ENCODE measurements around the gene CNN3. TPM values are rescaled to one million over a fixed set of nuclear protein-coding genes. Genes with fewer than 3 reads are reported as not detected.

The CNN3 gene
- total RNA-seq, 4 donors from 2014 or later: 89.9 to 116 (median 96.2) TPM

DNA sequence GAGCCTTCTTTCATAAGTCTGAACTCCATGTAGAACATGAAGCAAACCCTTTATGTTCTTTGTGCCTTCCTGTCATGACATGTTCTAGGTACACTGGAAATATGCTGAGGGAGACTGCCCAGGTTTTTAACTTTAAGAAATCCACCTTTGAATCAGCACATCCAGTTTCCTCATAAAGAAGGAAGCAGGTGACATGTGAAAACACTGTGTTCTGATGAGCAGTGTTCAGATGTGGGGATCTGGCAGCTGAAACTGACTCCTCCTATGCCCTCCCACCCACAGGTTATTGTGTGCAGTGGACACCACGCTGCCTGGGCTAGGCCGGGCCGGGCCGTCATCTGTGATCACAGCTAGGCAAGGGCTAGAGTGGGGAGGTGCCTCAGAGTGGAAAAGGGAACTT, 51.1 kb downstream of the CNN3 start:
- peaks cover 0 to 15% (median 0%) of the 10 kb centered on the region in 3 donors for H3K36me3 ChIP-seq
- no peak for TF ChIP-seq POLR2A (IDR thresholded peaks at IDR 0.05)

DNA sequence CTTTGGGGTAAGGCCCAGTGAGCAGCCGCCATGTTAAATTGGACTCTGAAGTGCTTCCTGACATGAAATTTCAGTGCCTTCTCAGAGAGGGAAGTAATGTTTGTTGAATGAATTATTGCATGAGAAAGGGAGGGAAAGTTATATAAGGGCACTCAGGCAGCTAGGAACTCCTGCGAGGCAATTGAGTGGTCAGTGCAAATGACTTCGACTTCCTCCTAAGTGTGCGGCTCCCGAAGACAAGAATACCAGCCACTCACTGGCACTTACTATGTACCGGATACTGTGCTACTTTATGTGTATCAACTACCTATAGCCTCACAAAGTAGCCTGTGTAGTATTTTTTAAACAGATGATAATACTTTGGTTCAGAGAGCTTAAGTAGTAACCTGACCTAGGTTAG, 52.5 kb downstream of the CNN3 start:
- DNase-seq: no peak
- TF ChIP-seq POLR2A (IDR thresholded peaks at IDR 0.05): no peak
- TF ChIP-seq, protein P1, sequence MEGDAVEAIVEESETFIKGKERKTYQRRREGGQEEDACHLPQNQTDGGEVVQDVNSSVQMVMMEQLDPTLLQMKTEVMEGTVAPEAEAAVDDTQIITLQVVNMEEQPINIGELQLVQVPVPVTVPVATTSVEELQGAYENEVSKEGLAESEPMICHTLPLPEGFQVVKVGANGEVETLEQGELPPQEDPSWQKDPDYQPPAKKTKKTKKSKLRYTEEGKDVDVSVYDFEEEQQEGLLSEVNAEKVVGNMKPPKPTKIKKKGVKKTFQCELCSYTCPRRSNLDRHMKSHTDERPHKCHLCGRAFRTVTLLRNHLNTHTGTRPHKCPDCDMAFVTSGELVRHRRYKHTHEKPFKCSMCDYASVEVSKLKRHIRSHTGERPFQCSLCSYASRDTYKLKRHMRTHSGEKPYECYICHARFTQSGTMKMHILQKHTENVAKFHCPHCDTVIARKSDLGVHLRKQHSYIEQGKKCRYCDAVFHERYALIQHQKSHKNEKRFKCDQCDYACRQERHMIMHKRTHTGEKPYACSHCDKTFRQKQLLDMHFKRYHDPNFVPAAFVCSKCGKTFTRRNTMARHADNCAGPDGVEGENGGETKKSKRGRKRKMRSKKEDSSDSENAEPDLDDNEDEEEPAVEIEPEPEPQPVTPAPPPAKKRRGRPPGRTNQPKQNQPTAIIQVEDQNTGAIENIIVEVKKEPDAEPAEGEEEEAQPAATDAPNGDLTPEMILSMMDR (IDR thresholded peaks at IDR 0.05): no peak
- no peak overlapping the region for H3K4me3 ChIP-seq
- H3K27ac ChIP-seq: peak overlapping the region in 1 of 4 donors; percentile 51
- H3K9me3 ChIP-seq: peaks cover 0 to 3% (median 0%) of the 10 kb centered on the region in 4 donors
- peaks cover 0 to 15% (median 0%) of the 10 kb centered on the region in 3 donors for H3K36me3 ChIP-seq
- no peaks in the 10 kb centered on the region for H3K4me1 ChIP-seq
- no peaks in the 10 kb centered on the region for H3K27me3 ChIP-seq

More for the DNA sequence above, 51.1 kb downstream of the CNN3 start:
- no peak overlapping the region for H3K27ac ChIP-seq
- no peak overlapping the region for H3K4me3 ChIP-seq
- H3K9me3 ChIP-seq: peaks cover 0 to 3% (median 0%) of the 10 kb centered on the region in 4 donors
- no peaks in the 10 kb centered on the region for H3K27me3 ChIP-seq
- H3K4me1 ChIP-seq: no peaks in the 10 kb centered on the region
- no peak for DNase-seq

DNA sequence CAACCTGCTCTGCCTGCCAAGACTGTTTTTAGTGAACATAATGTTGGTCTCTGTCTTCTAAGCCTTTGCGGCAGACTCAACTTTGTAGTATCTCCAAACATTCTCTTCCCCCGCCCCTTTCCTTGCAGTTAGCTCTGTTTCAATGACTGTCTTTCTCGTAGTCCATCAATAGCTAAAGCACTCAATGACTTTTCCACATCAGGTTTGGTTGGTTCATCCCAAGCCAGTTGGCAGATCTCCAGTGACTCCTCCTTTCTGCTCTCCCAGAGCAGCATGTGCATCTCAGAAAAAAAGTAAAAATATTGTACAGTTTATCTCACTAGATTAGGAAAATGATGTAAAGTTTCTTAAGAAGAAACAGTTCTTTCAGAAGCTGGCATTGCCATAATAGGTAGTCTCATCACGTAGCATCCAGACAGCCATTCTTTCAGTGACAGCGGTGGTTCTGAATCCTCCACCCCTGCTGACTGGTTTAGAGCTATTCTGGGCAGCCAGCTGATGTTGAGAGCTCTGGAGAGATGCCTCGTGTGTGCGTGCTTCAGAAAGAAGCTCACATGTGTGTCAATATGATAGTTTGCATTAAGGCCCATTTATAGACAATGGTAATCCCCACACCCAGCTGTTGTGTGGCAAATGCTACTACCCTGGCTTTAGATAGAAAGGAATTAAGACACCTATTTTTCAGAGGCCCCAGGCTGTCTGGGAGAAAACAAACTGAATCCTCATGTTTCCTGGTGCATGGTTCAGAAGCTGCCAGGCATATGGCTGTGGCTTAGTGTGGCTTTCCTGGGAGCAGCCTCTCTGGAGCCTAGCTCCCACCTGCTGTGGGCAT, 53.2 kb downstream of the CNN3 start:
- DNase-seq: no peak
- H3K36me3 ChIP-seq: peaks cover 0 to 15% (median 0%) of the 10 kb centered on the region in 3 donors
- TF ChIP-seq, protein P1 (IDR thresholded peaks at IDR 0.05): no peak
- no peak for TF ChIP-seq POLR2A (IDR thresholded peaks at IDR 0.05)
- H3K4me3 ChIP-seq: no peak overlapping the region
- no peaks in the 10 kb centered on the region for H3K27me3 ChIP-seq
- H3K27ac ChIP-seq: peak overlapping the region in 1 of 4 donors; percentile 51
- H3K4me1 ChIP-seq: no peaks in the 10 kb centered on the region
- peaks cover 0 to 3% (median 0%) of the 10 kb centered on the region in 4 donors for H3K9me3 ChIP-seq

DNA sequence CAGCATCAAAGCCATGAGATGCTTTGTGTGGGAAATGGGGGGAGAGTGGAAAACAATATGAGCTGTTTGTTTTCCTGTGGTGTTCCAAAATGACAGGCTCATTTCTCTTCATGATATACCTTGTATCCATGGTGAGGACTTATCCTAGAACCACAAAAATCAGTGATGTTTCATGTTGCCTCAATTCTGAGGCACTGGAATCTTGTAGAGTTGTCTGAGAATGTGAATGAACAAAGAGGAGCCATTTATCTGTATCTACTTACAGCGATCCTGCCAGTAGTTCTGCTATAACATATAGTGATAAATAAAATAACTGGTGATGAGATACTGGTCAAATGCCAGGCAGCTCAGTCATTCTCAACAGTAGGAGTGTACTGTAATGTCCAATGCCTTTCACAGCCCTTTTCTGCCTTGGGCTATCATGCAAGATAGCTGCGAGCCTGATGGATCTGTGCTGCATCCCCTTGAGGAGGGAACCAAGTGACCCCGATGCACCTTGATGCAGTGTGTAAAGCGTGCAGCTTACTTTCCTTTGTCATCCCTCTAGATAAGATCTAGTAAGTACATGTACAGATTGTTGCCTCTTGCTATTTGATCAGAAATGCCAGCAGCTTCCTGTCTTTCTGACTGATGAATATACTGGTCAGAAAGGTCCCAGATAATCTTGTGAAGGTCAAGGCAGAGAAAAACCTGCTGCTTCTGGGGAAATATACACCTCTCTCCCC, 54.0 kb downstream of the CNN3 start:
- DNase-seq: no peak
- no peaks in the 10 kb centered on the region for H3K4me1 ChIP-seq
- TF ChIP-seq, protein P1 (IDR thresholded peaks at IDR 0.05): no peak
- no peak for TF ChIP-seq POLR2A (IDR thresholded peaks at IDR 0.05)
- peaks cover 0 to 3% (median 0%) of the 10 kb centered on the region in 4 donors for H3K9me3 ChIP-seq
- H3K27me3 ChIP-seq: no peaks in the 10 kb centered on the region
- H3K4me3 ChIP-seq: no peak overlapping the region
- peak overlapping the region in 1 of 4 donors; percentile 51 for H3K27ac ChIP-seq
- H3K36me3 ChIP-seq: peaks cover 0 to 15% (median 0%) of the 10 kb centered on the region in 3 donors

DNA sequence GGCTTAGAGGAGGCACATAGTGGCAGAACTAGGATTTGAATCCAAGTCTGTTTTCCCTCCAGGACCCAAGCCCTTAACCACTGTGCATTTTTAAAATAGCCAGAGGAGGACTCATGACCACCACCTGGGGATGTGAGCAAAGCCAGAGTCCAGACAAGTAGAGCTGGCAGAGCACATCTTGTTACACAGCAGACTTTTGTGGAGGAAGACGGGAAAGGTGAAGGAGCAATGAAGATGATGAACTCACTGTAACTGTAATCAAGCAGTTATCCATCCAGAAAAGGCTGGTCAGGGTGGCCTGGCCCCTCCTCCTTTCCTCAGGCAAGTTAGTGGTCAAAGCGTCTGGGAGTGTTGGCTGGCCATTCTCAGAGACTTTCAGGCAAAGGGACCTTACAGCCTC, 55.9 kb downstream of the CNN3 start:
- Histone ChIP-seq H3K9me3 (peaks cover 0 to 3% (median 0%) of the 10 kb centered on the region in 4 donors), H3K27ac (no peak overlapping the region), H3K4me1 (no peaks in the 10 kb centered on the region), H3K36me3 (peaks cover 0 to 15% (median 0%) of the 10 kb centered on the region in 3 donors), H3K4me3 (no peak overlapping the region), H3K27me3 (no peaks in the 10 kb centered on the region)
- no peak for DNase-seq
- TF ChIP-seq POLR2A (IDR thresholded peaks at IDR 0.05): no peak
- TF ChIP-seq, protein P1 (IDR thresholded peaks at IDR 0.05): no peak
